Activated CD4-positive, alpha-beta T cell treated with anti-CD3 and anti-CD28 coated beads for 1 hour (primary cell): ENCODE results near the gene DGCR2.

Experiments
- DNase-seq: peaks from one replicate; pipeline ENCODE4 v3.0.0-alpha.2; 2020

The DGCR2 gene

GRCh38 chr22:19125474-19126308 lies 3.5 kb upstream of the DGCR2 start:
- DNase-seq, result no peak

DNA sequence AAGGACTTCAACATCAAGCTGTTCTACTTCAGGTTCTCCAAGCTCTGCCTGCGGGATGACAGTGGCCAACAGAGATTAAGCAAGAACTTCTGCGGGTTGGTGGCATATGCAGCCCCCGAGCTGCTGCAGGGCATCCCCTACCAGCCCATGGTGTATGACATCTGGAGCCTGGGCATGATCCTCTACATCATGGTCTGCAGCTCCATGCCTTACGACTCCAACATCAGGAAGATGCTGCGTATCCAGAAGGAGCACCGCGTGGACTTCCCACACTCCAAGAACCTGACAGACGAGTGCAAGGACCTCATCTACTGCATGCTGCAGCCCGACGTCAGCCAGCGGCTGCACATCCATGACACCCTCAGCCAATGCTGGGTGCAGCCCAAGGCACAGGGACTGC lies 2.8 kb upstream of the DGCR2 start:
- no peak for DNase-seq

GRCh38 chr22:19124377-19124776 lies 2.2 kb upstream of the DGCR2 start:
- no peak for DNase-seq

DNA sequence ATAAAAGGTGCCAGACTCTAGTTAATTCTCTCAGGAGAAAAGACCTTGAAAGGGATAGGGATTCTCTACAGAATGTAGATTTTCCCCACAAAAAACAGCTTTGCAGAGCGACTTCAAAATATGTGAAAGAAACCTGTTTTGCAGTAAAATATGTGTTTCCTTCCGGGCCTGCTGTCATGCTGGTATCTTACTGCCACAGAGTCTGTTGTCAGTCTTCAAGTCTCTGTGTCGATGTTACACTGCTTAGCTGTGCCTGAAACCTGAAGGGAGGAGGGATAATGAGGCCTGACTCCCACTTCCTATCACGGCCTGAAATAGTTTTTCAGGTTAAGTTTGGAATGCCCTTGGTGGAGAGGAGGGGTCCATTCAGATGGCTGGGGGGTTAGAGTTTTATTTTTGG lies 1.7 kb upstream of the DGCR2 start:
- DNase-seq, result no peak

GRCh38 chr22:19122752-19123492 lies 710 bp upstream of the DGCR2 start:
- DNase-seq, result no peak

- DNase-seq, result peak; percentile 13
Measured at GRCh38 chr22:19121631-19122142, 525 bp downstream of the DGCR2 start.

DNA sequence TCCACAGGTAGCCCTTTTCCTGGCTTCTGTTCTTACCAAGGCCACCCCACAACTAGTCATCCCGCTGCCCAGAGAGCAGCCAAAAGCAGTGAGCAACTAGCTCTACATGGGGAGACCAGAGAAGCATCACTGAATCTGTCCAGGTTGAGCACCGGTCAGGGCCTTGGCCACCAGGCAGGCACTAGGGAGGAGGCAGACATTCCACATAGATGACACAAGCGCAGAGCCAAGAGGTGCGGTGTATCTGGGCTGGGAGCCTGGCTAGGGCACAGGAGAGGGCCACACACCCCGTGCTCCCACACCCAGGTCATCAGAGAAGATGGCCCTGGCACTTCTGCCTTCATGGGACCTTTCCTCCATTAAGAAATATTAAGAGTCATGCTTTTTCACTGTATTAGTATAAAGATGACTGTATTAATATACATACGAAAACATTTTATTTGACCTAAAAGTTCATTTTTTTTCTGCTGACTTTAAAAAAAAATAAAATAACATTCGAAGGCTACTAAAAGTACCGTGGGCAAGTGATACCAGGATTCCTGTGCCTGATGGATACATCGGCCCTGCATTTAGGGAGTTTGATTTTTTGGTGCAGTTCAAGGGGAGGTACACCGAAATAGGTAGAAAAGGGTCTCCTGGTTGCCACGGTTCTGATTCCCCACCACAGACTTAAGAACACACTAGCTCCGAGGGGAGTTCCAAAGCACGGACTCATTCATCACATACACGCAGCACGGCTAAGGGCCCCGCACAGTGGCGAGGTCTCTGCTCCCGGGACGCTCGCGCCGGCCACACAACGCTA lies 1.2 kb downstream of the DGCR2 start:
- no peak for DNase-seq

GRCh38 chr22:19119949-19120348 lies 2.3 kb downstream of the DGCR2 start:
- DNase-seq, result no peak

- DNase-seq, result no peak
Measured at GRCh38 chr22:19118329-19118880, 3.8 kb downstream of the DGCR2 start.

GRCh38 chr22:19117111-19117512 lies 5.1 kb downstream of the DGCR2 start:
- DNase-seq, result no peak

- no peak for DNase-seq
Measured at GRCh38 chr22:19115628-19116027, 6.6 kb downstream of the DGCR2 start.

GRCh38 chr22:19114984-19115552 lies 7.1 kb downstream of the DGCR2 start:
- DNase-seq, result no peak

DNA sequence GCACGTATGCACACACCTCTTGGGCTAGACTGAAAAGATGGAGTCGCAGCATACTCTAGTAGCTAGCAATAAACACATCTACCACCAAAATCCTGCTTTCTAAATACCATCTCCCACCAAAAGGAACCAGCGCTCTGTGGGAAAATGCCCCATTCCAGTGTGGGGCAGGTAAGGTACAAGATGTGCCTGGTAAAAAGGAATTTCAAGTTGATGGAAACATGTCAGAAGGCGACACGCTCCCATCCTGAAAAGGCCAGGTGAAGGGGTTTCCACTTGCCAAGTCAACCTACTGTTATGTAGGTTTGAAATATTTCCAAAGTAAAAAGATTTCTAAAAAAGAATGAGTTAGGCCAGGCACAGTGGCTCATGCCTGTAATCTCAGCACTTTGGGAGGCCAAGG lies 8.8 kb downstream of the DGCR2 start:
- DNase-seq, result no peak

GRCh38 chr22:19111584-19111983 lies 10.6 kb downstream of the DGCR2 start:
- DNase-seq, result no peak

GRCh38 chr22:19111140-19111539 lies 11.1 kb downstream of the DGCR2 start:
- DNase-seq, result no peak

DNA sequence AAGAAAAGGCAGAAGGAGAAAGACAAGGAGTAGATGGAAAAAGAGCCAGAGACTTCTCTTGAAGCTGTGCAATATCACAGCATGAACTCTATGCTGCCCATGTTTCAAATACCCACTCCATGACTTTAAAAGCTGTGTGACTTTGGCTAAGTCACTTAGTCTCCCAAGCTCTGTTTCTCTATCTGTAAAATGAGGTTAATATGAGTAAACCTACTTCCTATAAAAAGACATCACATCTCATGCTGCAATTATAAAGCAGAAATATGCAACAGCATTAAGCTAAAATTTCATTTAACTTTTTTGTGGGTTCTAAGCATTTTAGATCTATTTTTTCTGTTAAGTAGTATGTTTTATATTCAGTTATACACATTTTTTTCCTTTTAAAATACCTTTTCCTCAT lies 11.6 kb downstream of the DGCR2 start:
- DNase-seq, result no peak

- no peak for DNase-seq
Measured at GRCh38 chr22:19110064-19110458, 12.2 kb downstream of the DGCR2 start.

DNA sequence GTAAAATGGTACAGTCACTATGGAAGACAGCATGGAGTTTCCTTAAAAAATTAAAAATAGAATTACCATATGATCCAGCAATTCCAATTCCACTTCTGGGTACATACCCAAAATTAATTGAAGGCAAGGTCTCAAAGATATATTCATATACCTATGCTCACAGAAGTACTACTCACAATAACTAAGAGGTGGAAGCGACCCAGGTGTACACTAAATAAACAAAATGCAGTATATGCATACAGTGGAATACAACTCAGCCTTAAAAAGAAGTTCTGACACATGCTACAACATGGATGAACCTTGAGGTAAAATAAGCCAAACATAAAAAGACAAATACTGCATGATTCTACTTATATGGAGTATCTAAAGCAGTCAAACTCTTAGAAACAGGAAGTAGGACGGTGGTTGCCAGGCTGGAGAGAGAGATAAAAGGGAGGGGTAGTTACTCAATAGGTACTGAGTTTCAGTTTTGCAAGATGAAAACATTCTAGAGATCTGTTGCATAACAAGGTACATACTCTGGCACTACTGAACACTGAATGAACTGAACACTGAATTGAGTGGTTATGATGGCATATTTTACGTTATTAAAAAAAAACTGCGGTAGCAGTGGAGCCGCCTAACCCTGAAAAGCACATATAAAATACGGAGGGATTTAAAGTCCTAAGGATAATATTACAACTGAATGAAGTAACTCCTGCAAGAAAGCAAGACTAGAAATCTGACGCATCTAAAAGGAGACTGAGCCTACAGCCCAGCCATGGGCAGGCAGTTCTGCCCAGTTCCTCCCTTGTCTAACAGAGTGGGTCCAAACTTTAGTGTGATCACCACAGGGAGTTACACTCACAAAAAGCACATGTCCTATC lies 12.8 kb downstream of the DGCR2 start:
- peak; percentile 34 for DNase-seq

GRCh38 chr22:19108807-19109197 lies 13.4 kb downstream of the DGCR2 start:
- DNase-seq, result no peak

- DNase-seq, result no peak
Measured at GRCh38 chr22:19107730-19108074, 14.5 kb downstream of the DGCR2 start.

GRCh38 chr22:19106886-19107729 lies 15.1 kb downstream of the DGCR2 start:
- no peak for DNase-seq
